ENCODE data around the gene HINT2.
A peak's percentile ranks its signal among the peaks of the same experiment; 100 is the strongest.

HINT2 gene

DNA sequence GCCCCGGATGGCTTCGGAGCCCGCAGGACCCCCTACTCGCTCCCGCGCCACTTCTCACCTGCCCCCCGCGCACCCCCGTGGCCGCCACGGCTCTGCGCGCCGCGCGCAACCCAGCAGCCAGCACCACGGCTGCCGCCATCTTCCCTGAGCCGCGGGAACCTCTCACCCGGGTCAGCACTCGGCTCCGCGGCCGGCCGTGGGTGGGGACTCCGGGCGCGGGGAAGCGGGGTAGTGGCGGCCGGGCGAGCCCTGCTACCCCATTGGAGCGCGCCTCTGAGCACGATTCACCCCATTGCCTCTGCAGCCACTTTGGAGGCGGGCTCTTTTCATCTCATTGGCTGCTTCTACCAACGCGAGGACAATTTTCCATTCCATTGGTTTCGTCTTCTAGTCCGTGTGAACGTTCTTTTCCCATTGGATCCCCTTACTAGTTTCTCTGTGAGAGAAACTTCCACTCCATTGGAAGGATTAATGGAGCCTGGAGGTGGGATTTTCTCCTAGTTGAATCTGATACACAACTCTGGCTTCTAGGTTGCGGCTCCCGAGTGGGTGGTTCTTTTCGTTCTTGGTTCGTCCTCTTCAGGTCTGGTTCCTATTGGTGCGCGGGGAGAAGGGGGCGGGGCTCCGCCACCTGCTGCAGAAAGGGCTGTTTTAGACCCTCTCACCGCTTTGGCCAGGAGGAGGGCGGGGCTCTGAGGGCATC is at the start of gene HINT2:
Gene HINT2 (minus strand): TSS at position 202 of the 703 bp plus-strand sequence. CDS start 63 bp downstream, at position 139.
- peak; percentile 99 for DNase-seq

DNA sequence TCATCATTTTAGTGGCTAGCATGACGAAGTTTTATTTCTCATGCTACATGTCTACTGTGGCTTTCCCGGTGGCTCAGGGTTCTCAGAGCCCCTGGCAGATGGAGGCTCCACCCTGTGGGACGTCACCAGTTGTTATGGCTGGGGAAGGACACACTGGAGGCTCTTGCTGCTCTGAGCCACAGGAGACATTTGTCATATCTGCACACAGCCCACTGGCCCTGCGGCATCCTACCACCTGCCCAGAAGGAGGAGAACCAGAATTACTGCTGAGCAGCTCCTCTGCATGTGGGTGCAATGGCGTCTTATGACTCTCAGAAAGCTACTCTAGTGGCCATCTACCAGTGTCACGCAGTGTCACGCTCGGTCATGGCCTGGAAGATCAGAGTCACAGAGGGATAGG is 48.7 kb upstream of the HINT2 start:
- DNase-seq: no peak

DNA sequence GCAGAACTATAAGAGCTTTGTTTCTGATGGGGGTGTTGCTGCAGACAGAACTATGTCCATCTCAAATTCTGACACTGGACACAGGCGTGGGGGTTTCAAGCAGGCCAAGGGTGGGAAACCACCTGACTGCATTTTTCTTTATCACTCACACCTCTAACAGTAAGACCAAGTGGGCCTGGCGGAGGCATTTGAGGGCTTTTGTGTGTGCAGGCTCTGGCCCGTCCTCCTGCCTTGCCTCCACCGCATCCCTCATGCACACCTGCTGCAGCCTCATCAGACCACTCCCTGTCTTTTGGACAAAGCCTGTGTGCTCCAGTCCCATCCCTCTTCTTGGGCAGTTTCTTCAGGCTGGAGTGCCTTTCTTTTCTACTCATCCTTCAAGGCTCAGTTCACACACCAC is 47.5 kb upstream of the HINT2 start:
- no peak for DNase-seq

DNA sequence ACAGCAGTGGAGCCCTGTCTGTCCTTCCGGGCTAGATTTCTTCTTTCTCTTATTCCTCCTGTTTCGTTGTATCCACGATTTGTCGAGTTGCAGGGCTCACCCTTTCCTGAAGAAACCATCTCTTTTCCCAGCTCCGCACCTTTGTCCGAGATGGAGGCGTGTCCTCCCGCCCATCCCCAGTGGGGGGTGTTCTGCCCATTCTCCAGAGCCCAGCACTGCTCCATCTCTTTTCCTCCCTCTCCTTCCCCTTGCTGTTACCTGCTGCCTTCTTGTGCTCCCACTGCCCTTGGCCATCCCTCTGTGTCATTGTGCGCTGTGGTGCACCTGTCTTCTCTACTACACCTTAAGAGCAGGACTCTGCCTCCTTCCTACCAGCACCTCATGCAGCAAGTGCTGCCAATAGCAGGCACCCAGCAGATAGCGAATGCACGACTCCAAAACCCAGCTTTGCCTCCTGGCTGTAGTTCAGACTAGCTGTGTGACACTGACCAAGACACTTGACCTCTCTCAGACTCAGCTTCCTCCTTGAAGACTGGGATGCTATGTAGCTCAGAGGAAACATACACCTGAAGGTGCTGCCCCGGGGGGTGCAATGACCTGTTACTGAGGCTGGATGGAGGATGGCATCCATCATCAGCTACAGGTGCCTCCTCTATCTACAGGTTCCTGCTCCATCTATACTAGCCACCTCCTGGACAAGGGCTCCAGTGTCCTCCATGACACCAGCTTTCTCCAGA is 46.5 kb upstream of the HINT2 start:
- DNase-seq: no peak

DNA sequence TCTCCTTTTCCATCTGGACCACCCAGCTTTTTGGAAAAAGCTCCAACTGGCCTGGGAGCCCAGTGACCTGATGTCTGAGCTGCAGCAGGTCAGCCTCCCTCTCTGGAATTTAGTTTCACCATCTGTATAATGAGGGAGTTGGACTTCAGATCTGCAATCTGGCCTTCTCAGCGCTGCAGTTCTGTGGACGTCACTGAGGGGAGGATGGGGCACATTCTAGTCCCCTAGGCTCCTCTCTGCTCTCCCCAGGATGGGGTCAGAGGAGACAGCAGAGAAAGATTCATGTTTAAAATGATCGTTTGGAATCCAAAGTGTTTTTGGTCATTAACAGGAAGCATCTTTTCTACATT is 45.1 kb upstream of the HINT2 start:
- no peak for DNase-seq

DNA sequence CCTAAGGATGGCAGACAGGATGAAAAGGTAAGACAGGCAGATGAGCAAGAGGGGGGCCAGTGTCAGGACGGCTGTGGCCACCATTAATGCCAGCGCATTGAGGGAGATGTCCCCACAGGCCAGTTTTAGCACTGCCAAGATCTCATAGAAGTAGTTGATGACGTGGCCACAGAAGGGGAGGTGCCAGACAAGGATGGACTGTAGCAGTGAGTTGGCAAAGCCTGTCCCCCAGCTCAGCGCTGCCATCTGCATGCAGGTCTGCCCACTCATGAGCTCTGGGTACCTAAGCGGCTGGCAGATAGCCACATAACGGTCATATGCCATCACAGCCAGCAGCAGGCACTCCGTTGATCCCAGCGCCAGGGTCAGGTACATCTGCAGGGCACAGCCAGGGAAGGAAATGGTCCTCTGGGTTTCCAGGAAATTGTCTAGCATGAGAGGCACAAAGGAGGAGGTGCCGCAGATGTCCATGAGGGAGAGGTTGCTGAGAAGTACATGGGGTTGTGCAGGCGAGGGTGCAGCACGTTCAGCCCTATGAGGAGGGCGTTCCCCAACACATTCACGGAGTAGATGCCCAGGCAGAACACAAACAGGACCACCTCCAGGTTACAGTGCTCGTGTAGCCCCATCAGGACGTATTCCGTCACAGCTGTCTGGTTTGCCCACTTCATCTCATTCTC is 44.6 kb upstream of the HINT2 start:
- DNase-seq: no peak

DNA sequence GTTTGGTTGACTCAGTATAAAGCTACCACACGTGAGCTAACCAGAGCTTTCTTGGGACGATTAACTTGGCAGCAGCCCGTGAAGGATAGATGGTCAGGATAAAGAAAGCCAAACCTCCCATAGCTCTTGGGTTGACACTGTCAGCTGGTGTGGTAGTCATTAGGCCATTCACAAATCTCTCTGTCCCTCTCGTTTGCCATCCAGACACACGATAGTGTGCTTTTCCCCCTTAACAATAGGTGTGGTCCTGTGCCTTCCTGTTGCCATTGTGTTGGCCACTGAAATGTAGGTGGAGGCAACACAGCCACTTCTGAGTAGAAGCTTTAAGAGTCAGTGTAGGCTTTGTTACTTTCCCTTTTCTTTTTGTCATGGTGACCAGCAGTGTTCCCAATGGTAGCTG is 43.6 kb upstream of the HINT2 start:
- DNase-seq: no peak

DNA sequence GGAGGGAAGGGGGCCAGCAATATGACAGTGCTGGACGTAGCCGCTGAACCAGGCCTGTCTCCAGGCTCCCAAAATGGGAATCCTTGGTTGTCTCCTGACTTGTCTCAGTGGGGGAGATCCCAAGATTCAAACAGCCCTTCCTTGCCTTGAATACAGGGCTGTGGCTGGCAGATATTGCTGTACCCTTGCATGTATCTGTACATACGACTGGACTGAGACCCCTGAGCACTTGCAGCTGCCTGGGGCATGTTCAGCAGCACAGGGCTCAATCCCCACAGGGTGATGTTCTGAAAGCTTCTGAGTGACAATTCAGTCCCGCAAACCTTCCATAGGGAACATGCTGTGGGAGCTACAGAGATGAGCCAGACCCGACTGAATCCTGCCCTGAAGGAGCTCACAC is 42.0 kb upstream of the HINT2 start:
- no peak for DNase-seq

DNA sequence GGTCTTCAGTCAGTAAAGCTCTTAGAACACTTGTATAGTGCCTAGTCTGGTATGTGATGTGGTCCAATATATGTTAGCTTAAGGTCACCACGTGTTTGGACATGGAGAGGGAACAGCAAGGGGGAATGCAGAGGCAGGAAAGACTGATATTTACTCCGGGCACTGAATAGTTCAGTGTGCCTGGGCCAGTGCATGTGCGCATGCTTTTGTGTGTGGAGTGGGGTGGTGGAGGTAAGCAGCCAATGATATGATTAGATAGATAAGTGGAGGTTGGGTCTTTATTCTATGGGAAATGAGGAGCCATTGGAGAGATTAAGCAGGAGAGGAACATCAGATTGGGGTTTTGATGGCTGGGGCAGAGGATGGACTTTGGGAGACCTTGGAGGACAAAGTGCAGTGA is 41.4 kb upstream of the HINT2 start:
- DNase-seq: no peak

DNA sequence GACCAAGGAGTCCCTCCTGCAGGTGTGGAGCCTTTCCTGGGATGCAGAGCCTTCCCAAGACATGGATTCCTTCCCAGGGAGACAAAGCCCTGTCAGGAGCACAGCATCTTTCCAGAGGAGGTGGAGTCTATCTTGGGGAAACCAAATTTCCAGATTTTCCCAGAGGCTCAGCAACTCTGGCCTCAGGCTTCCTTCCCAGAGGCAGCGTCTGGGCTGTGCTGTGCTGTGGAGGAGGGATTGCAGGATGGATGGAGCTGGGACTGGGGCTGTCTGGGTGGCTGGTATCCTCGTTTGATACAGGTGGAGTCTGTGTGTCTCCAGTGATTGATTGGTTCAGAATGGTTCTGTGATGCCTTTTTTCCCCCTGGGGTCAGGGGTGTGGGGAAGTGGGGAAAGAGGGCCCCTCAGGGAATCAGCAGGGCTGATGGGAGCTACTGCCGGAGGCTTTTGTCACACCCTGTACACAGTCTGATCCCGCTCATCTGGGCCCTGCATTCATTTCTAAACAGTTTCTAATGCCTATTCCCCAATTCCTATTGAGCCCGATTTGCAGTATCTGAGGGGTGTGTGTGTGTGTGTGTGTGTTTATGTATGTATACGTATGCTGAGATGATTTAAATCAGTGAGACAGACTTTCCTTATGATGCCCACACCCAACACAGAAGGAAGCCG is 39.4 kb upstream of the HINT2 start:
- no peak for DNase-seq

DNA sequence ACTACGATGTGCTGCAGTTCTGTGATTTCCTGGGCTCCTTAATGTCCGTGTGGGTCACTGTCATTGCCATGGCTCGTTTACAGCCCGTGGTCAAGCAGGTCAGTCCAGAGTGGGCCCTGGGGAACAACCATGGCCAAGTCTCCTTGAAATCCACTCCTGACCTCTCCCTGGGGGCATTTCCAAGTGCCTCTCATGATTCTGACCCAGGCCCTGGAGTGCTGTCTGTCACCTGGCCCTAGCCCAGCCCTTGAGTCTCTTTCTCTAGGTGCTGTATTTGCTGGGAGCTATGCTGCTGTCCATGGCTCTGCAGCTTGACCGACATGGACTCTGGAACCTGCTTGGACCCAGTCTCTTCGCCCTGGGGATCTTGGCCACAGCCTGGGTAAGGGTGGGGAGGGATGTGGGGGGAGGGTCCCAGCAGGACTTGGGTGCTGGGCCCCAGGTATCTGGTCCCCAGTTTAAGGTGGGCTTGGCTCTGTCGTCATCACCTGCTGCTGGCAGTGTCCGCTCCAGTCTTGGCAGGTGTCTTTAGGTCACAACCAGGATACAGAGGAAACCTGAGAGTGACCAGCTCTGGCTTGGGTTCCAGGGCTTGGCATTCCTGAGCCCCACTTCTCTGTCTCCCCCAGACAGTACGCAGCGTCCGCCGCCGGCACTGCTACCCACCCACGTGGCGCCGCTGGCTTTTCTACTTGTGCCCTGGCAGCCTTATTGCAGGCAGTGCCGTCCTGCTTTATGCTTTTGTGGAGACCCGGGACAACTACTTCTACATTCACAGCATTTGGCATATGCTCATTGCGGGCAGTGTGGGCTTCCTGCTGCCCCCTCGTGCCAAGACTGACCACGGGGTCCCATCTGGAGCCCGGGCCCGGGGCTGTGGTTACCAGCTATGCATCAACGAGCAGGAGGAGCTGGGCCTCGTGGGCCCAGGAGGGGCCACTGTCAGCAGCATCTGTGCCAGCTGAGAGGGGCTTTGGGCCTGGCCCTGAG is 38.3 kb upstream of the HINT2 start:
- no peak for DNase-seq

DNA sequence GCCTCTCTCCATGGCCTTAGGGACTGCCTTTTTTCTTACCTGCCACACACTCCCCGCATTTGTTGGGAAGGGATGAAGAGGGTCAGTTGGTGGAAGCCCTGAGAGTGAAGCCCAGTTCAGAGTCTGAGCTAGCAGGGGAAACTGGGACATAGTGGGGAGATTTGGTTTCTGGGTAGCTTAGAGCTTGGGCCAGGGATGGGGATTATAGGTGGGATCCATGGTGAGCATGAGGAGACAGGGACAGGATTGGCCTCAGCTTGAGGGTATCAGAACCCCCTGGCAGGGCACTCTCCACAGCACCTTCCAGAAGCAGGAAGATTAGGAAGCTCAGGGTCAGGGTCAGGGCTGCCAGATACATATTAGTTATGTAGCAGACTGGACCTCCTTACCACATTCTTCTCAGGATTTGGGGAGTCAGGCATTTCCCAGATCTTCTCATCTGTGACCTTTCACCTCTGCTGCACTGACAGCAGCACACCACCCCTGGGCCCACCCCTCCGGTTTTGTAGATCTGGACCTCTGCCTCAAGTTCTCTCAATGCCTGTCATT is 37.5 kb upstream of the HINT2 start:
- no peak for DNase-seq

DNA sequence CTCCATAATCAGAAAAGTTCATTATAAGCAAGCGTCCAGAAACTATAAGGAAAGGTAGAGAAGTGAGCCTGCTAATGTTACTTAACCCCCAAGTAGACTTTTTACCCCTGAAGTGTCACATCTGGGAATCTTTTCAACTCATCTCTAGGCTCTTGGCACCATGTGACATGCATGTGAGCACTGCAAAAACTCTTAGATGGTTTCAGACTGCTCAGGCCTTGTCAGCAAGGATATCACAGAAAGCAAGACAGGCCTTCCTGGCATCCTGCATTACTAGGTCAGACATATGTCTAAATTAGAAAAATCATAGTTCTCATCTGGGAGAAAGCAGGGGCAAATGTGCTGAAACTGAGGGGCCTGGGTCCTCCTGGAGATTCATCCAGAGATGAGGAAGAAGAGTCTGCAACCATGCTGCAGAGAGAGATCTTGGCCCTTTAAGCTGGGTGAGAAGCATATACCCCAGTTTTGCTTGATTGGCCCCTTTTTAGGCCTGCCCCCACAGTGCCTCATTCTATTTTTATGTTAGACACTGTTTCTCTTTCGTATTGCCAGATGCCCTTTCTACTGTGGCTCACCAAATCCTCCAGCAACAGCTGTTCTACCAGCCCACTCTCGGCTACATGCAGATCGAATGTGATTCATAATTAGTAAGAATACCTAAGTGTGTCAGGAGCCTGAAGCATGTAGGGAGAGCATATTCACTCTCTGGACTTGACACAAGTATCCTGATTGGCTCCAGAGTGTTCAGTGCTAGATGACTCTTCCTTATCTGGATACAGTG is 33.1 kb upstream of the HINT2 start:
- DNase-seq: no peak

DNA sequence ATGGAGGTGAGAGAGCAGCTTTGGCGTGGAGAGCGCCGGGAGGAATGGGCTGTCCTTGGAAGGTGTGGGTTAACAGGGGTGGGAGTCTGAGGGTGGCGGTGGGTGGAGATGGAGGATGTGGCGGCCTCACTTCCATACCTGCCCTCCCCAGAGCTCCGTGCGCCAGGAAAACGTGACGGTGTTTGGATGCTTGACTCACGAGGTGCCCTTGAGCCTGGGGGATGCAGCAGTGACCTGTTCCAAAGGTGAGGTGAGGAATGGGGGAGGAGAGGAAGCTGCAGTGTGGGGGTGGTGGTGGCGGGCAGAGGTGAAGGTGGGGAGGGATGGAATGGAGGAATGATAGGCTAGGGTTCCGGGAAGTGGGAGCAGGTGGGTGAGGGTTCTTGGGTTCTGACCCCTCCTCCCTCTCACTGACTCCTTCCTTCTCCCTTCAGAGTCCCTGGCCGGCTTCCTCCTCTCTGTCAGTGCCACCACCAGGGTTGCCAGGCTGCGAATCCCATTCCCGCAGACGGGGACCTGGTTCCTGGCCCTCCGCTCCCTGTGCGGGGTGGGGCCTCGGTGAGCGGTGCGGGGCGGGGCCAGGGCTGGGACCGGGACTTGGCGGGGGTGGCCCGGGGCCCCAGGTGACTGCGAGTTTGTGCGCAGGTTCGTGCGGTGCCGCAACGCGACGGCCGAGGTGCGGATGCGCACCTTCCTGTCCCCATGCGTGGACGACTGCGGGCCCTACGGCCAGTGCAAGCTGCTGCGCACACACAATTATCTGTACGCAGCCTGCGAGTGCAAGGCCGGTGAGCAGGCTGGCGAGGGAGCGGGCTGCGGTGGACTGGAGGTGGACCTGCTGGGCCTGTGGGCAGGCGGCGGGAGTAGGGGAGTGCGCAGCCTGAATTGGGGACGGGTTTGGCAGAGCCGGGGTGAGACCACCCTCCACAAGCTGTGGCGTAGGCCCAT is 31.3 kb upstream of the HINT2 start:
- no peak for DNase-seq

DNA sequence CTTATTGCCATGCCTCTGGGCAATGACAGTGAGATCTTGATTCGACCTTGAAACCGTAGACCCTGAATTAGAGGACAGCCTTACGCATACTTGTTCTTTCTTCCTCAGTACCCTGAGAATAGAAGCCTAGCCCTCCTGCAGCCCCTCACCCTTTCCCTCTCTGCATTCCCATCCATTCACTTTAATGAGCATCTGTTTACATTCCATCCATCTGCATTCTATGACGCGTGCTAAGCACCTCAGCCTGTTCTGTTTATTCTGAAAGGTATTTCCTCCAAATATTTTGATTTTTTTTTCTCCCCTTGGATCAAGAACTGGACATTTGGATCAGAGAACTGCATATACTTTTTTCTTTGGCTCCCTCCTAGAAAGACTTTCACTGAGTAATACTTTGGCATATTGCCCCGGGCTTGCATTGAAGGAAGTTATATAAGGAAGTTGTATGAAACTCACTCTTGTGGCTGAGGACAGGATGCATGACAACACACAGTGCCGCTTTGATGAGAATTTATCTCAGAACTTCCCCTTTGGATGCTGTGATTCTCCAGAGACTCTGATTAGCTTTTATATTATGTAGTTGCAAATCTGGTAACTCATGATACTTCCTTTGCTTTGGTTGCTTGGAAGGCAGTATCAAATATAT is 29.9 kb upstream of the HINT2 start:
- DNase-seq: no peak

DNA sequence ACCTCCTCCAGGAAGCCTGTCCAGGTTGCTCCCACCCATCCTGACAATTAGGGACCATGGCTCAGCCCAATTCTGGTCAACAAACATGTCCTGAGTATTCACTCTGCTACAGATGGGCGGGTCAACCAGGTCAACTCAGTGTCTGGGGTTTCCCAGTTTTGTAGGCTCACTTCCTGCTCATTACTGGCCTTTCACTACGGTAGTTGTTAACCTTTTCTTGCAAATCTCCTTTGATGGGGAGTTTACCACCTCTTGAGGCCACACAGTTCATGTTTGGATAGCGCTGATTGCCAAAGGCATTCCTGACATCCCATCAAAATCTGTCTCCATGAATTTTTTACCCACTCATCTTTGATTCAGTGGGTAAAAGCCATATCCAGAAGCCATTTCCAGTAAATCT is 28.0 kb upstream of the HINT2 start:
- no peak for DNase-seq

DNA sequence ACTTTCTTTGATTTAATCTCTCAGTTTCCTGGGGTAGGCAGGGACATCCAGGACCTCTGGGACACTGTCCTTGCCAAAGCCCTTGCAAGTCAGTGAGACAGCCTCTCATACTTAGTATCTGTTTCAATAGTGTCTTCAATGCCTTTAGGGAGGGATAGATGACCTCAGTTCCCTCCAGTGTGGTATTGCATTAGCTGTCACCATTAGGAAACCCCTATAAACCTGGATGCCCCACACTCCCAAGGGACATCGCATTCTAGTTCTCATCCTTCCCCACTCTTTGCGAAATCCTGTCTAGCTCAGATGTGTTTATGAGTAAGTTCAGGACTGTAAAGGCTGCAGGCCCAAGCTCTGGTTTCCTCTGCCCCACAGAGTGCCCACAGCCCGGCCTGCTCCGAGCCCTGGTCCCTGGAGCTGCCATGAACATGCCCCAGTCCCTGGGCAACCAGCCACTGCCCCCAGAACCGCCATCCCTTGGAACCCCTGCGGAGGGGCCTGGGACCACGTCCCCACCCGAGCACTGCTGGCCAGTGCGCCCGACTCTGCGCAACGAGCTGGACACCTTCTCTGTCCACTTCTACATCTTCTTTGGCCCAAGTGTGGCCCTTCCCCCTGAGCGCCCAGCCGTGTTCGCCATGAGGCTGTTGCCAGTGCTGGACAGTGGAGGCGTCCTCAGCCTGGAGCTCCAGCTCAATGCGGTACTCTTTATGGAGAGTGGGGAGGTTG is 27.3 kb upstream of the HINT2 start:
- no peak for DNase-seq

DNA sequence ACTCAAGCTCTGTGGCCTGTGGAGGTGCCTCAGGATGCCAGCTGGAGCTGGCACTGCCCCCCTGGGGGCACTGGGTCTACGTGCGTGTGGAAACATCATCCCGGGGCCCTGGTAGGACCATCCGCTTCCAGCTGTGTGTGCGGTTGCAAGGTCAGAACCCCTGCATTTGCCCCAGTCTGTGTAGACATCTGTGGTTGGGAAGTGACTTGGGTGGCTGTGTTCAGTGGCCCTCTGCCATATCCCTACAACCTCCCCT is 26.7 kb upstream of the HINT2 start:
- DNase-seq: no peak

Measured in NCI-H748 treated with DMSO at 0.1 percent for 48 hours (cell line).